Lower leg skin (tissue), 3 donors: ENCODE data around the gene CELF1.

ENCODE experiments used
- POLR2A ChIP-seq, 2 donors: fragments of 450-650 bp; IDR thresholded peaks; one replicate each; pipeline ENCODE4 v1.6.1; 2016 to 2017; ENCODE audit warnings: antibody characterized with exemption in 2 of 2, mild to moderate bottlenecking in 1 of 2, moderate library complexity in 1 of 2
- TF ChIP-seq, protein P1 (sequence below), 3 donors: fragments of 450-650 bp; IDR thresholded peaks; one replicate each; pipeline ENCODE4 v1.5.1; 2016; ENCODE audit warnings: antibody characterized with exemption in 3 of 3, mild to moderate bottlenecking in 3 of 3, moderate library complexity in 2 of 3

DNA sequence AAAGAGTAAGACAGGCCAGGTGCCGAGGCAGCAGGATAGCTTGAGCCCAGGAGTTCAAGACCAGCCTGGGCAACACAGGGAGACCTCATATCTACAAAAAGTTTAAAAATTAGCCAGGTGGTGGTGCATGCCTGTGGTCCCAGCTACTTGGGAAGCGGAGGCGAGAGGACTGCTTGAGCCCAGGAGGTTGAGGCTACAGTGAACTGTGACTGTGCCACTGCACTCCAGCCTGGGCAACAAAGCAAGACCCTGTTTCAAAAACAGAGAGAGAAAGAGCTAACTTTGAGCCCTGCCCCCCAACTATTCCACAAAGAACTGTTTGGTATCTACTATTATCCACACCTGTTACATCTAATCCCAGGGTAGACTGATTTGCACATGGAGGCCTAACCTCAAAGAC lies 54.8 kb downstream of the CELF1 start:
- TF ChIP-seq, protein P1, sequence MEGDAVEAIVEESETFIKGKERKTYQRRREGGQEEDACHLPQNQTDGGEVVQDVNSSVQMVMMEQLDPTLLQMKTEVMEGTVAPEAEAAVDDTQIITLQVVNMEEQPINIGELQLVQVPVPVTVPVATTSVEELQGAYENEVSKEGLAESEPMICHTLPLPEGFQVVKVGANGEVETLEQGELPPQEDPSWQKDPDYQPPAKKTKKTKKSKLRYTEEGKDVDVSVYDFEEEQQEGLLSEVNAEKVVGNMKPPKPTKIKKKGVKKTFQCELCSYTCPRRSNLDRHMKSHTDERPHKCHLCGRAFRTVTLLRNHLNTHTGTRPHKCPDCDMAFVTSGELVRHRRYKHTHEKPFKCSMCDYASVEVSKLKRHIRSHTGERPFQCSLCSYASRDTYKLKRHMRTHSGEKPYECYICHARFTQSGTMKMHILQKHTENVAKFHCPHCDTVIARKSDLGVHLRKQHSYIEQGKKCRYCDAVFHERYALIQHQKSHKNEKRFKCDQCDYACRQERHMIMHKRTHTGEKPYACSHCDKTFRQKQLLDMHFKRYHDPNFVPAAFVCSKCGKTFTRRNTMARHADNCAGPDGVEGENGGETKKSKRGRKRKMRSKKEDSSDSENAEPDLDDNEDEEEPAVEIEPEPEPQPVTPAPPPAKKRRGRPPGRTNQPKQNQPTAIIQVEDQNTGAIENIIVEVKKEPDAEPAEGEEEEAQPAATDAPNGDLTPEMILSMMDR (IDR thresholded peaks at IDR 0.05): no peak
- no peak for TF ChIP-seq POLR2A (IDR thresholded peaks at IDR 0.05)
